ENCODE measurements around the gene MED15. TPM values are rescaled to one million over a fixed set of nuclear protein-coding genes. Genes with fewer than 3 reads are reported as not detected.

The MED15 gene
- total RNA-seq, 1 donor from 2014 or later, result 104 TPM

DNA sequence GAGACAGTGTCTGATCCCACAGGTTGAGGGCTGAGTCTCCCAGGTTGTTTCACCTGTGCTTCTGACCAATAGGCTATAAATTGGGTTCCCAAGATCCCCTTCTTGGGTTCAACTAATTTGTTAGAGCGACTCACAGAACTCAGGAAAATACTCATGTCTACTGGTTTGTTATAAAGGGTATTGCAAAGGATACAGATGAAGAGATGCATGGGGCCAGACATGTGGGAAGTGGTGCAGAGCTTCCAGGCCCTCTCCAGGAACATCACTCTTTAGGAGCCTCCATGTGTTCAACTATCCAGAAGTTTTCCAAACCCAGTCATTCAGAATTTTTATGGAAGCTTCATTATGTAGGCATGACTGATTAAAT, 16.5 kb upstream of the MED15 start:
- Mint-ChIP-seq H3K27me3 (ENCODE audit: unreplicated experiment) (no peaks in the 10 kb centered on the region), H3K4me3 (ENCODE audit: unreplicated experiment) (no peak overlapping the region)
- DNase-seq (ENCODE audit: extremely low spot score, unreplicated experiment), result no peak

DNA sequence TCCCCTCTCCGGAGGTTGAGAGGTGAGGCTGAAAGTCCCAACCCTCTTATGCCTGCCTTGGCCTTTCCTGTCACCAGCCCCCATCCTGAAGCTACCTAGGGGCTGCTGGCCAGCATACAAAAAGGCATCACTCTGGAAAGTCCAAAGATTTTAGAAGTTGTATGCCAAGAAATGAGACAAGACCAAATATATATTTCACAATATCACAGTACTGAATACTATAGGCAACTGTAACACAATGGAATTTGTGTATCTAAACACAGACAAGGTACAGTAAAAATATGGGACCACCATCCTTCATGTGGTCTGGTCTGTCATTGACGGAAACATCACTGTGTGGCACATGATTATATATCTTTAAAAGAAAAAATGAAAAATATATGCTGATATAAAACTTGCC, 16.1 kb upstream of the MED15 start:
- H3K36me3 Mint-ChIP-seq (ENCODE audit: unreplicated experiment), result peaks cover 16% of the 10 kb centered on the region

More for the DNA sequence above, 16.5 kb upstream of the MED15 start:
- H3K27ac Mint-ChIP-seq (ENCODE audit: unreplicated experiment), result no peak overlapping the region
- TF ChIP-seq, protein P1, sequence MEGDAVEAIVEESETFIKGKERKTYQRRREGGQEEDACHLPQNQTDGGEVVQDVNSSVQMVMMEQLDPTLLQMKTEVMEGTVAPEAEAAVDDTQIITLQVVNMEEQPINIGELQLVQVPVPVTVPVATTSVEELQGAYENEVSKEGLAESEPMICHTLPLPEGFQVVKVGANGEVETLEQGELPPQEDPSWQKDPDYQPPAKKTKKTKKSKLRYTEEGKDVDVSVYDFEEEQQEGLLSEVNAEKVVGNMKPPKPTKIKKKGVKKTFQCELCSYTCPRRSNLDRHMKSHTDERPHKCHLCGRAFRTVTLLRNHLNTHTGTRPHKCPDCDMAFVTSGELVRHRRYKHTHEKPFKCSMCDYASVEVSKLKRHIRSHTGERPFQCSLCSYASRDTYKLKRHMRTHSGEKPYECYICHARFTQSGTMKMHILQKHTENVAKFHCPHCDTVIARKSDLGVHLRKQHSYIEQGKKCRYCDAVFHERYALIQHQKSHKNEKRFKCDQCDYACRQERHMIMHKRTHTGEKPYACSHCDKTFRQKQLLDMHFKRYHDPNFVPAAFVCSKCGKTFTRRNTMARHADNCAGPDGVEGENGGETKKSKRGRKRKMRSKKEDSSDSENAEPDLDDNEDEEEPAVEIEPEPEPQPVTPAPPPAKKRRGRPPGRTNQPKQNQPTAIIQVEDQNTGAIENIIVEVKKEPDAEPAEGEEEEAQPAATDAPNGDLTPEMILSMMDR (IDR thresholded peaks at IDR 0.05), result no peak
- H3K9me3 Mint-ChIP-seq (ENCODE audit: unreplicated experiment), result no peaks in the 10 kb centered on the region
- peaks cover 25% of the 10 kb centered on the region for H3K4me1 Mint-ChIP-seq (ENCODE audit: unreplicated experiment)
- peaks cover 18% of the 10 kb centered on the region for H3K36me3 Mint-ChIP-seq (ENCODE audit: unreplicated experiment)

GRCh38 chr22:20494978-20495860, 12.2 kb upstream of the MED15 start, which contains the start of gene KLHL22:
Gene KLHL22 (minus strand): TSS chr22:20495795. CDS start chr22:20489211, 6,584 bp downstream.
- no peak for DNase-seq (ENCODE audit: extremely low spot score, unreplicated experiment)
- H3K9me3 Mint-ChIP-seq (ENCODE audit: unreplicated experiment), result no peaks in the 10 kb centered on the region
- peaks cover 30% of the 10 kb centered on the region for H3K4me1 Mint-ChIP-seq (ENCODE audit: unreplicated experiment)

More for the DNA sequence above, 16.1 kb upstream of the MED15 start:
- no peak for DNase-seq (ENCODE audit: extremely low spot score, unreplicated experiment)
- H3K9me3 Mint-ChIP-seq (ENCODE audit: unreplicated experiment), result no peaks in the 10 kb centered on the region
- peaks cover 22% of the 10 kb centered on the region for H3K4me1 Mint-ChIP-seq (ENCODE audit: unreplicated experiment)
- no peaks in the 10 kb centered on the region for H3K27me3 Mint-ChIP-seq (ENCODE audit: unreplicated experiment)
- H3K27ac Mint-ChIP-seq (ENCODE audit: unreplicated experiment), result no peak overlapping the region
- H3K4me3 Mint-ChIP-seq (ENCODE audit: unreplicated experiment), result no peak overlapping the region
- TF ChIP-seq, protein P1 (IDR thresholded peaks at IDR 0.05), result no peak

GRCh38 chr22:20495861-20496681, 11.3 kb upstream of the MED15 start:
- peak overlapping the region; percentile 87 for H3K4me3 Mint-ChIP-seq (ENCODE audit: unreplicated experiment)
- H3K27me3 Mint-ChIP-seq (ENCODE audit: unreplicated experiment), result no peaks in the 10 kb centered on the region
- no peaks in the 10 kb centered on the region for H3K9me3 Mint-ChIP-seq (ENCODE audit: unreplicated experiment)
- DNase-seq (ENCODE audit: extremely low spot score, unreplicated experiment), result peak; percentile 97
- TF ChIP-seq, protein P1 (IDR thresholded peaks at IDR 0.05), result peak; percentile 89
- H3K36me3 Mint-ChIP-seq (ENCODE audit: unreplicated experiment), result peaks cover 6% of the 10 kb centered on the region
- peaks cover 30% of the 10 kb centered on the region for H3K4me1 Mint-ChIP-seq (ENCODE audit: unreplicated experiment)
- peak overlapping the region; percentile 95 for H3K27ac Mint-ChIP-seq (ENCODE audit: unreplicated experiment)

More at GRCh38 chr22:20494978-20495860, 12.2 kb upstream of the MED15 start, which contains the start of gene KLHL22:
- H3K4me3 Mint-ChIP-seq (ENCODE audit: unreplicated experiment), result peak within 1 kb of the TSS; percentile 87
- peaks cover under 1% of the 10 kb centered on the region for H3K36me3 Mint-ChIP-seq (ENCODE audit: unreplicated experiment)
- peak within 1 kb of the TSS; percentile 95 for H3K27ac Mint-ChIP-seq (ENCODE audit: unreplicated experiment)
- no peaks in the 10 kb centered on the region for H3K27me3 Mint-ChIP-seq (ENCODE audit: unreplicated experiment)
- TF ChIP-seq, protein P1 (IDR thresholded peaks at IDR 0.05), result no peak

Measured in osteocyte (in vitro differentiated cells).